LHCN-M2 (cell line): ENCODE data around the gene STXBP5L. TPM values are rescaled to one million over a fixed set of nuclear protein-coding genes. Genes with fewer than 3 reads are reported as not detected.
"Not testable (repeated sequence)": the region's sequence is repeated elsewhere in the genome, so short reads cannot be mapped to it uniquely, and the experiment has no call there.

Experiments
- DNase-seq: peaks from one replicate; pipeline ENCODE4 v3.0.0-alpha.2; 2012; ENCODE audit warnings: low read depth
- polyA plus RNA-seq: library from polyadenylated mRNA; unstranded; fragments of >200 nt; gene quantifications from one replicate; pipeline ENCODE4 v1.2.1, GENCODE V29; 2012; ENCODE audit warnings: missing spikeins
- total RNA-seq: library from RNA; depleted of rRNA; stranded (reverse); fragments of >200 nt; gene quantifications from 2 replicates; pipeline ENCODE4 v1.2.3, GENCODE V29; 2014; rRNA removed

Gene STXBP5L
- total RNA-seq, result under 0.01 TPM in 1 of 2 replicates, not detected in the other
- 0.01 TPM for polyA plus RNA-seq

DNA sequence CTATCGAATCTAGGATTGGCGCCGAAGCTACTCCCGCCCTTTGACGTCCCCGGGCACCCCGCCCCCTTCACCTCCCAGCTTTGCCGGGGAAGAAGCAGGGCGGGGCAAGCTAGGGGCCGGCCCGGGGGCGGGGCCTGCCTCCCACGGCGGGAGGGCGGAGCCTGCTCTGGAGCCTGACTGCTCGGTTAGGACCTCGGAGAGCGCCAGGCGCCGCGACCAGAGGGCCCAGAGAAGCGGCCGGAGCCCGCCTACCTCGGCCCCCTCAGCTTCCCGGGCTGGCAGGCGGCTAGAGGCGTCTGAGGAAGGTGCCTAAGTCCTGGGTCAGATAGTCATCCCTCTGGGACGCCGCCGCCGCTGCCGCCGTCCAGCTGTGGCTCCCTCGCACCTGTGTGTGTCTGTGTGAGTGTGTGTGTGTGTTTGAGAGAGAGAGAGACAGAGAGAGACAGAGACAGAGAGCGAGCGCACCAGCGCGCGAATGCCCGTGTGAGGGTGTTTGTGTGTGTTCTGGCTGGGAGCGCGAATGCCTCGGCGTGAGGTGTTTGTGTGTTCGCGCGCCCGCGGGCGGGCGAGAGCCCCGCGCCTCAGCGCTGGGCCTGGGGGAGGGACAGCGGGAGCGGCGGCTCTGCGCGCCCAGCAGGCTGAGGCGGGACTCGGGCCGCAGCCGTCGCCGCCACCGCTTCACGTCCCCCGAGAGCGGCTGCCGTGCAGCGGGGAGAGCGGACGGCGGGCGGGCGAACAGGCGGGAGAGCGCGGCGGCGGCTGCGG lies at the start of gene STXBP5L:
STXBP5L (plus strand) TSS at position 176 of the 765 bp plus-strand sequence. CDS start 1,374 bp downstream, outside the sequence.
- DNase-seq, result peak; percentile 37

- no peak for DNase-seq
These were observed 49.5 kb upstream of the STXBP5L start for GRCh38 chr3:120858521-120858920.

DNA sequence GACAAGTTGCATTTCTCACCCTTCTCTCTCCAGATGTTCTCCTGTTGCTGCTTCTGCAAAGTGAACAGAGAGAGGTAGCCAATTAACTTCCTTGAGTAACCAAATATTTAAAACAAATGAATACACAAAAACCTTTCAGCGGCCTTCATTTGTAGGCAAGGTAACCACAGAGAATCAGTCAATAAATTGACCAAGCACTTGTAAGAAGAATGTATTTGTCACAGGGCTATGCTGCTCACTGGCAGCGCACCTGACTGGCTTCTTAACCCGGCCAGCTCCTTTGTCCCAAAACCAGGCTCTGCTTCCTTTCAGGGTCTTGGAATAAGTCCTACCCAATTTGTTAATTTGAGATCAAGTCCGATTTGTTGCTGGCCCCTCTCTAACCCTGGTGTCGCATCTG lies 43.5 kb upstream of the STXBP5L start:
- DNase-seq, result no peak

- DNase-seq, result no peak
These were observed 32.5 kb upstream of the STXBP5L start for GRCh38 chr3:120875507-120875906.

DNA sequence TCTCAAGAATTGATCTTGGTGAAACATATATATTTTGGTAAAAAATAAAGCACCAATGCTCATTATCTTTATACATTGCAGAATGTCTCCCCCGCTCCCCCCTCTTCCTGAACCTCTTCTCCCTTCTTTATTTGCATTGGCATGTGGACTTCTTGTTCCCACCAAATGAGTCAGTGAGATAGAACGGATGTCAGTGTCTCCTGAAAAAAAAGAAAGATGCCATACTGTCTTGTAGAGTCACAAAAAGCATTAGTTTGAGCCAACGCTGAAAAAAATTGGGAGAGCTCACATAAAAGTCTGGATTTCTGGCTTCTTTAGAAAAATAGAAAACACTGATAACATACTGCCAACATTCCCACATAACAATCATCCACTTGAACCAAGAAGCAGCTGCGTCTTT lies 32.0 kb upstream of the STXBP5L start:
- DNase-seq, result peak; percentile 43

- no peak for DNase-seq
These were observed 28.6 kb upstream of the STXBP5L start for GRCh38 chr3:120879411-120879810.

DNA sequence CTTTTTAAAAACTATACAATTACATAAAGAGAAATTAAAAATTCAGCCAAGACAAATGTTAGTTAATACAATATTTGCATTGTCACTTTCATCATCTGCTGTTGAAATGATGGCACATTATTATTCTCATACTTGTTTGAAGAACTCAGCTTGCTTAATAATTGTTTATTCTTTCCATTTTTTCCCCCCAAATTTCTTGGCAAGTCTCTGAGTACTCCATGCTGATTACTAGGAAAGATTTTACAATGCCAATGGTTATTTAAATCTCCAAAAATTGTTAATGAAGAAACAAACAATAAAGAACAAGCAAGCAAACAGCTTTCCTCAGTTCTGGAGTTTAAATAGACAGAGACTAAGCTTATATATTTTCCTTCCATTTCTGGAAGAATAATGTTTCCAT lies 15.1 kb upstream of the STXBP5L start:
- no peak for DNase-seq

DNA sequence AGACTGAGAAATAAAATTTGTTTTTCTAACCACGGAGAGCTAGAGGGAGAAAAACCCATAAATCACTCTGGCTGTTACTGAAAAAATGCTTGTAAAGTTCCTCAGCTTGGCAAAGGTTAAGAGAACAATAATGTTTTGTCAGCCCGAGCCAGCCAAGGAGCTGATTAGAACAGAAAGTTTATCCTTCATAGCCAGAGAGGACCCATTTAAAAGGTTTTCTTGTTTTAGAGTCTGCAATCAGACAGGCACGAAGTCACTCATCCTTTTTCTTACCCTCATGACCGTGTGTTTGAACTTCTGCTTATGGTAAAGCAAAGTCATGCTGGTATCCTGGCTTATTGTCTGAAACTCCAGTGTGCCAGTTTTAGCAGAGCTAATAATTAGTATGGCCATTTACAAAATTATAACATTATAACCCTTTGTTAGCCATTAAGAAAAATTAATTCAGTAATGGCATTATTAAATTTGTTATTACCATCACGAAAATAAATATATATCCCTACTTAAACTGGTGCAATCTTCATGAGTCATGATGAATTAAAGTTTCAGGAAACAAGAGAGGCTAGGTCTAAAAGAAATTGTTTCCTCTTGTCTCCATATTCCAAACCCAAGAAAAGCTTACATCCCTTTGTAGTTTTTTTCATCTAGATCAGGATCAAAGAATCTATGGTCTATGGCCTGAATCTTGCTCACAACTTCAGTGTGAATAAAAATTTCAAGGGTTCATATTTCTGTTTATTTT lies 13.5 kb upstream of the STXBP5L start:
- no peak for DNase-seq

DNA sequence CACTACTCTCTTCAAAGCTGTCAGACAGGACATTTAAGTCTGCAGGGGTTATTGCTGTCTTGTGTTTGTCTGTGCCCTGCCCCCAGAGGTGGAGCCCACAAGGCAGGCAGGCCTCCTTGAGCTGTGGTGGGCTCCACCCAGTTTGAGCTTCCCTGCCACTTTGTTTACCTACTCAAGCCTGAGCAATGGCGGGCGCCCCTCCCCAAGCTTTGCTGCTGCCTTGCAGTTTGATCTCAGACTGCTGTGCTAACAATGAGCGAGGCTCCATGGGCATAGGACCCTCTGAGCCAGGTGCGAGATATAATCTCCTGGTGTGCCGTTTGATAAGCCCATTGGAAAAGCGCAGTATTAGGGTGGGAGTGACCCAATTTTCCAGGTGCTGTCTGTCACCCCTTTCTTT lies 6.3 kb upstream of the STXBP5L start:
- not testable (repeated sequence) for DNase-seq

- no peak for DNase-seq
These were observed 4.8 kb upstream of the STXBP5L start for GRCh38 chr3:120903221-120903620.

DNA sequence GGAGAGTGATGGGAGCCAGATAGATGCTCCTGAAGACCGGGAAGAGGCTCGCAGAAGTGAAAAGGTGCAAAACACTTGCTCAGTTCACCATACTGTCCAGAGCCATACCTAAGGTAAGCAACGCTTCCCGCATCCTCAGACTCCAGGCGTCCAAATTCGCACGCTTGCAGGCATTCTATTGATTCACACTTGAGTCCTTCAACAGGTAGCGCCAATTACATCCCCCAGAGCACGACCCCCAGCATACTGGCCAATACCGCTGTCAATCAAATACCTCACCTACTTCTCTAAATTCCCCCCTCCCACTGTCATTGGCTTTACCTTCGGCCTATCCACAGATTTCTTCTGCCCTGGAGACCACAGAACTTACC lies 361 bp upstream of the STXBP5L start:
- no peak for DNase-seq

GRCh38 chr3:120908795-120909601 lies 993 bp downstream of the STXBP5L start:
- DNase-seq, result no peak

DNA sequence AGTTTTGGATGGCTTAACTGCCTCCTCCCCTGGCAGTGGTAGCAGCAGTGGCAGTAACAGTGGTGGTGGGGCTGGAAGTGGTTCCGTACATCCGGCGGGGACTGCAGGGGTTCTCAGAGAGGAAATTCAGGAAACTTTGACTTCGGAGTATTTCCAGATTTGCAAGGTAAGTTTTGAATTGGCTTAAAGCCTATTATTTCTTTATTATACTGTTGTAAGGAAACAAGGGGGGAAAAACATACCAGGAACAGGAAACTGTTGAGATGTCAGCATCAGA lies 1.5 kb downstream of the STXBP5L start:
- no peak for DNase-seq

DNA sequence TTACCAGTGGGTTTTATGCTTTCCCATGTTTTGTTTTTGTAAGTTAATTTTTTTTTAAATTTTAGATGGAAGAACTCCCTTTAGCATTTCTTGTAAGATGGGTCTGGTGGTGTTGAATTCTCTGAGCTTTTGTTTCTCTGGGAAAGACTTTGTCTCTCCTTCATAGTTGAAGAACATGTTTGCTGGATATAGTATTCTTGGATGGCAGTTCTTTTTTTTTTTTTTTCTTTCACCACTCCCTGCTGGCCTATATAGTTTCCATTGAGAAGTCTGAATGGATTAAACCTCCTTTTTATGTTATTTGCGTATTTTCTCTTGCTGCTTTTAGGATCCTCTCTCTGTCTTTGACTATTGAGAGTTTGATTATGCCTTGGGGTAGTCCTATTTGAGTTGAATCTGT lies 18.1 kb downstream of the STXBP5L start:
- DNase-seq, result no peak

DNA sequence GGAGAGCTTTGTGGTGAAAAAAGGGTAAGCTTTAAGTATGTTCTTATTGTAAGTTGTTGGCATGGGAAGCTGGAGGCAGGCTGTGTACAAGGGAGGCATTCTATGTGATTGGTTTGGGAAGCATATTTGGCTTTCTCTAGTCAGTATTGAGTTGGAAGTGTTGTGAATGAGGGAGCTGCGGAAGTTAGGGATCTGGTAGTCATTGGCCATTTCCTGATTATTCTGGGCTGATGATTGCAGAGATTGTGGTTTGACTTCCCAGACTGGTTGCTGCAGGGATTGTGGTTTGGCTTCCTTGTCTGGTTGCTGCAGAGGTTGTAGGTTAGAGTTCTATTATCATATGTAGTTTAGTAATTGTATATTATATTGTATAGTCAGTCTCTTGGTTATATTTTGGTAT lies 21.0 kb downstream of the STXBP5L start:
- no peak for DNase-seq

GRCh38 chr3:120931593-120931992 lies 23.6 kb downstream of the STXBP5L start:
- no peak for DNase-seq

- DNase-seq, result no peak
These were observed 48.1 kb downstream of the STXBP5L start for GRCh38 chr3:120956143-120956542.

- DNase-seq, result no peak
These were observed 74.8 kb downstream of the STXBP5L start for GRCh38 chr3:120982608-120983320.

DNA sequence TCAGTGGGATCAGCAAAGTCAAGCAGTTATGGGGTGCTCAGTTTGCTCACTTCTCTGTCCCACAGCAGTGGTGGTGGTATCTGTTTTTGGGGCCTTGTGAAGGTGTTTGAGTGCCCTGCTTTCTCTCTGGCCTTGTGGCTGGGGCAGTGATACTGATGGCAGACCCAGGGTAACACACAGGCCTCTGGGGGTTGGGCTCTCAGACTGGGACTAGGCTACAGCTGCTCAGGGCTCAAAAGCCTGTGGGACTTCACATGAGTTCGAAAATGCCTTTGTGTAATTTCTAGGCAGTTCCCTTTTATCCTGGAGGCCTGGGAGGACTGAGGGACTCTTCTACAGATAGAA lies 75.3 kb downstream of the STXBP5L start:
- no peak for DNase-seq

GRCh38 chr3:120983841-120984240 lies 75.8 kb downstream of the STXBP5L start:
- DNase-seq, result no peak

GRCh38 chr3:120985242-120985641 lies 77.2 kb downstream of the STXBP5L start:
- DNase-seq, result no peak

- no peak for DNase-seq
These were observed 81.0 kb downstream of the STXBP5L start for GRCh38 chr3:120988994-120989393.
